ENCODE results near the gene FEM1B.
"Not testable (repeated sequence)": the region's sequence is repeated elsewhere in the genome, so short reads cannot be mapped to it uniquely, and the experiment has no call there.

Gene FEM1B

DNA sequence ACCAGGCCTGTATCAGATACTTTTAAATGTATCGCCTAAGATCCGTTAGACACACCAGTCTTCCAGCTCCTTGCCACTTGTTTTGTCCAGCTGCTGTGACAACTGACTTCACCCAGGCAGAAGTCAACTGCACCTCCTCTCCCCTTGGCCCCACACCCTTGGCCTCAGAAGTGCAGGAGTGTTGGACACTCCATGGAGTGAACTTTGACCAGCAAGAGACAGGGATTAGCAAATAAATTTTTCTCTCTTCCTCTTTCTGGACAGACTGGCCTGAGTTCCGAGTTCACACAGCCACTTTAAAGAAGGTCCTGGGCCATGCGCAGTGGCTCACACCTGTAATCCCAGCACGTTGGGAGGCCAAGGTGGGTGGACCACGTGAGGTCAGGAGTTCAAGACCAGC, 45.1 kb upstream of the FEM1B start:
- Histone ChIP-seq H3K27me3 (no peaks in the 10 kb centered on the region), H3K4me1 (peaks cover 52 to 65% (median 60%) of the 10 kb centered on the region in 10 experiments), H3K4me2 (peak overlapping the region; percentile 43 to 92 (median 71); a peak in 21 of 22 replicates), H4K20me1 (peaks cover 0 to 14% (median 11%) of the 10 kb centered on the region in 11 experiments; a peak in 13 of 22 replicates), H3K36me3 (no peaks in the 10 kb centered on the region), H3K9ac (no peak overlapping the region), H3K27ac (peak overlapping the region in 7 of 11 experiments; percentile 0 to 51 (median 23); a peak in 5 of 22 replicates), H3K9me3 (replicated peaks in 1 of 11) (peaks cover 0 to 6% (median 0%) of the 10 kb centered on the region in 11 experiments; a peak in 5 of 22 replicates), H3K4me3 (no peak overlapping the region)
- no peak for TF ChIP-seq Cebpa-rat (IDR thresholded peaks at IDR 0.05)

DNA sequence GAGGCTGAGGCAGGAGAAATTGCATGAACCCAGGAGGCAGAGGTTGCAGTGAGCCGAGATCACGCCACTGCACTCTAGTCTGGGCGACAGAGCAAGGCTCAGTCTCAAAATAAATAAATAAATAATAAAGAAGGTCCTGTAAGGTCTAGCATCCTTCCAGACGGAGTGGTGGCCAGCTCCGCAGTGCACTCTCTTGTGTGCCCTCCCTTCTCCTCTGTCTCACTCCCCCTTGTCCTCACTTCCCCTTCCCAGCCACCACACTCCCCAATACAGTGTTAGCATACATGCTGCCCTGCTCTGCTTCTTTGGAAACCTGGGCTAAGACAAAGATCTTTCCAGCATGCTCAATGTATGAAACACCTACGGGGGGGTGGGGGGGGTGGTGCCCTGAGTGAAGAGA, 44.6 kb upstream of the FEM1B start:
- Histone ChIP-seq H3K9me3 (replicated peaks in 1 of 11) (peaks cover 0 to 6% (median 0%) of the 10 kb centered on the region in 11 experiments; a peak in 5 of 22 replicates), H3K27ac (peak overlapping the region in 7 of 11 experiments; percentile 0 to 55 (median 23); a peak in 5 of 22 replicates), H3K4me3 (no peak overlapping the region), H3K27me3 (no peaks in the 10 kb centered on the region), H3K4me1 (peaks cover 47 to 64% (median 60%) of the 10 kb centered on the region in 10 experiments), H3K36me3 (no peaks in the 10 kb centered on the region), H3K4me2 (peak overlapping the region; percentile 52 to 92 (median 71); a peak in 21 of 22 replicates), H3K9ac (0 out of 22 replicates have a peak overlapping the region, but pooled peaks of 1 of the 11 experiments have one; percentile 18), H4K20me1 (peaks cover 0 to 9% (median 8%) of the 10 kb centered on the region in 11 experiments; a peak in 13 of 22 replicates)
- TF ChIP-seq Cebpa-rat (IDR thresholded peaks at IDR 0.05): no peak

DNA sequence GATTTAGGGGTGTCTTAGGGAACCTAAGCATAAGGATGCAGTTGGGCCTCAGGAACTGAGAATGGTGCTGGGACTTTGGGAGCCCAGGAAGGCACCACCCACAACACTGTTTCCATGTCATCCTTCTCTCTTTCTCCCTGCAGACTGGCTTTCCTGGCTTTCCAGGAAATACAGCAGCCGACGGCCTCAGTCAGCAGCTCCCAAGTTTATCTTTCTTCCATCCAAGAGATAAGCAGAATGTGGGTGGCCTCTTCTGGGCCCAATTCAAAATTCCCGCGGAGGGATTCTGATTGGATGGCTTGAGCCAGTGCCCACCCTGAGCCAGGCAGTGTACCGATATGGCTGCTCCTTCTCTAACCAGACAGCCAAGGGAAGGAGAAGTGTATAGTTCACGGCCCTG, 43.5 kb upstream of the FEM1B start:
- Histone ChIP-seq H4K20me1 (no peaks in the 10 kb centered on the region; a peak in 1 of 22 replicates), H3K36me3 (no peaks in the 10 kb centered on the region), H3K4me1 (peaks cover 49 to 66% (median 59%) of the 10 kb centered on the region in 10 experiments), H3K9ac (no peak overlapping the region), H3K27ac (peak overlapping the region in 4 of 11 experiments; percentile 50 to 61 (median 58); a peak in 7 of 22 replicates), H3K4me3 (no peak overlapping the region), H3K4me2 (peak overlapping the region in 9 of 11 experiments; percentile 37 to 76 (median 59); a peak in 15 of 22 replicates), H3K27me3 (no peaks in the 10 kb centered on the region), H3K9me3 (replicated peaks in 1 of 11) (peaks cover 0 to 6% (median 0%) of the 10 kb centered on the region in 11 experiments; a peak in 5 of 22 replicates)
- no peak for TF ChIP-seq Cebpa-rat (IDR thresholded peaks at IDR 0.05)

DNA sequence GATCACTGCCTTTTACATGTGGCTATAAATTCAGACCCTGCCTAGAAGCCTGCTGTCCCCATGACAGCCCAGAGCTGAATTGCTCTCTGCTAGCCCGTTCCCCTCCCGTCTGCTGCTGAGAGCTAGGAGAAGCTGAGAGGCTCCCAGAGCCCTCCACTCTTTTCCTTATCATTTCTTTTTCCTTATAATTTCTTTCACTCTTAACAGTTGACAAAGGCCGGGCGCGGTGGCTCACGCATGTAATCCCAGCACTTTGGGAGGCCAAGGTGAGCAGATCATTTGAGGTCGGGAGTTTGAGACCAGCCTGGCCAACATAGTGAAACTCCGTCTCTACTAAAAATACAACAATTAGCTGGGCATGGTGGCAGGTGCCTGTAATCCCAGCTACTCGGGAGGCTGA, 43.0 kb upstream of the FEM1B start:
- Histone ChIP-seq H3K27ac (peak overlapping the region in 1 of 11 experiments; percentile 61; a peak in 2 of 22 replicates), H3K4me1 (peaks cover 49 to 66% (median 59%) of the 10 kb centered on the region in 10 experiments), H3K4me2 (peak overlapping the region in 2 of 11 experiments; percentile 59 to 76; a peak in 4 of 22 replicates)
- not testable (repeated sequence) for H3K36me3 ChIP-seq; H4K20me1 ChIP-seq; H3K9ac ChIP-seq; H3K9me3 ChIP-seq (replicated peaks in 1 of 11); H3K4me3 ChIP-seq; H3K27me3 ChIP-seq

DNA sequence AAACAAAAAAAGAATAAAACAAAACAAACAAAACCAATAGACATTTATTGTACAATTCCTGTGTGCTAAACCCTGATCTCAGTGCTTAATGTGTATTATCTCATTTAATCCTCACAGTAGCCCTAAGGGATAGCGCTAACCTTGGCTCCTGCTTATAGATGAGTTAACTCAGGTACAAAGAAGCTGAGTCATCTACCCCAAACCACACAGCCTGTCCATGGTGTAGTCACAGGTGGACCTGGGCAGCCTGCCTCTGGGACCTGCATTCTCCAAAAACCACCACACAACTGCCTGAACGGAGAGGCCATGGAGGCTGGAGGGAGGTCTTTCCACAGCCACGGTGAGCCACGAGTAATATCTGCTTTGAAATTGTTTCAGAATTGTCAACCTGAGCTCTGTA, 42.5 kb upstream of the FEM1B start:
- H3K4me3 ChIP-seq: no peak overlapping the region
- no peaks in the 10 kb centered on the region for H3K36me3 ChIP-seq
- H3K9me3 ChIP-seq (replicated peaks in 1 of 11): peaks cover 0 to 6% (median 0%) of the 10 kb centered on the region in 11 experiments; a peak in 5 of 22 replicates
- H3K27me3 ChIP-seq: no peaks in the 10 kb centered on the region
- no peaks in the 10 kb centered on the region; a peak in 1 of 22 replicates for H4K20me1 ChIP-seq
- peaks cover 46 to 64% (median 56%) of the 10 kb centered on the region in 10 experiments for H3K4me1 ChIP-seq
- H3K9ac ChIP-seq: no peak overlapping the region
- TF ChIP-seq Cebpa-rat (IDR thresholded peaks at IDR 0.05): no peak
- no peak overlapping the region for H3K4me2 ChIP-seq
- no peak overlapping the region for H3K27ac ChIP-seq

DNA sequence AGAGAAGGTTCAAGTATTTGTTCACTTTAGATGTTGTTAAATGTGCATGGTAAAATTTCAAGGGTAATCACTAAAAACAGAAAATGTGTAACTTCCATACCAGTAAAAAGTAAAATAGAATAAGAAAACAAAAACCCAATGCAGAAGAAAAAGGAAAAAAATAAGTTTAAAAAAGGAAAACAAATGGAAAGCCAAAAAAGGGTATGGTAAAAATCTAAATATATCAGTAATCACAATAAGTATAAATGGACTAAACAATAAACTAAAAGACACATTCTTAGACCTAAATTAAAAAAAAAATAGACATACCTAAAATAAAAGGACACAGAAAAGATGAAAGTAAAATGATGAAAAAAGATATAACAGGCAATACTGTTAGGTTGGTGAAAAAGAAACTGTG, 38.5 kb upstream of the FEM1B start:
- no peak for TF ChIP-seq Cebpa-rat (IDR thresholded peaks at IDR 0.05)

DNA sequence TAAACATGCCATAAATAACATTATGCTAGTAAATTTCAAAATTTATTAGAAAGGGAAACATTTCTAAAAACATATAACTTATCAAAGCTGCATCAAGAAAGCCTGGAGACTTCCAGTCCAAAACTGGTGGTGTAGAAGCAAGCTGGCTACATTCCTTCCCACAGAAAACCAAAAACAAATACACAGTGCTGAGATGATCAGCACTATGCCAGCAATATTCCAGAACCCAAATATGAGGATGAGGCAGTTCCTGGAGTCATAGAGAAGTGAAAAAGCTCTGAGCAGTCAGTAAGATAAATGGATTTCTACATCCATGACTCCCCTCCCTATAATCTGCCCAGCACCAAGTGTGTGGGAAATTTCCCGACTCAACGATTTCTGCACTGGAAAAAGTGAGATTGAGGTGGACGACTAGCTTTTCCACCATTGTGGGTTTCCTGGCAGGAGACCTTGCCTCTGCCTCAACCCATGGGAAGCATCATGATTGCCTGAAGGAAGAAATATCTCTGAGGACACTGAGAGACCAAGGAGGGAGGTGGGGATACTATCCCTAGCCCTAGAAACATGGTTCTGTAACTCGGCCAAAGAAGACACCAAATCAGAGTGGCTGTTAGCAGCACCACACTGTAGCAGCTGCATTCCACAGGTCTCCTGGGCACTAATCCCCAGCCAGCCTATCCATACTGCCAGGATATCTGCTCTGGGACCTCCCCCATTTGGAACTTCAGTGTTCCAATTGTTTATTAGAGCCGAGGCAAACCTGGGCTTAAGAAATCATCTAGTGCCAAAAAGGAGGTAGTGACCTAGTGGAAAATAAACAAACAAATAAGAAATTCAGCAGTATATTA, 36.2 kb upstream of the FEM1B start:
- Histone ChIP-seq H3K4me1 (peaks cover 10 to 24% (median 15%) of the 10 kb centered on the region in 10 experiments; a peak in 16 of 20 replicates), H3K4me3 (no peak overlapping the region), H3K27me3 (no peaks in the 10 kb centered on the region), H3K9ac (no peak overlapping the region), H3K9me3 (replicated peaks in 1 of 11) (peaks cover 31 to 46% (median 42%) of the 10 kb centered on the region in 11 experiments), H4K20me1 (no peaks in the 10 kb centered on the region), H3K36me3 (peaks cover 0 to 6% (median 0%) of the 10 kb centered on the region in 11 experiments; a peak in 2 of 22 replicates), H3K27ac (no peak overlapping the region), H3K4me2 (no peak overlapping the region)
- no peak for TF ChIP-seq Cebpa-rat (IDR thresholded peaks at IDR 0.05)

More for the DNA sequence above, 38.5 kb upstream of the FEM1B start:
- no peaks in the 10 kb centered on the region for H4K20me1 ChIP-seq
- H3K27me3 ChIP-seq: no peaks in the 10 kb centered on the region
- H3K27ac ChIP-seq: no peak overlapping the region
- peak overlapping the region in 1 of 11 experiments; percentile 48; a peak in 2 of 22 replicates for H3K4me2 ChIP-seq
- peaks cover 19 to 34% (median 29%) of the 10 kb centered on the region in 11 experiments for H3K9me3 ChIP-seq (replicated peaks in 1 of 11)
- no peak overlapping the region for H3K4me3 ChIP-seq
- no peak overlapping the region for H3K9ac ChIP-seq
- peaks cover 0 to 3% (median 0%) of the 10 kb centered on the region in 11 experiments; a peak in 2 of 22 replicates for H3K36me3 ChIP-seq
- H3K4me1 ChIP-seq: peaks cover 13 to 26% (median 18%) of the 10 kb centered on the region in 10 experiments

DNA sequence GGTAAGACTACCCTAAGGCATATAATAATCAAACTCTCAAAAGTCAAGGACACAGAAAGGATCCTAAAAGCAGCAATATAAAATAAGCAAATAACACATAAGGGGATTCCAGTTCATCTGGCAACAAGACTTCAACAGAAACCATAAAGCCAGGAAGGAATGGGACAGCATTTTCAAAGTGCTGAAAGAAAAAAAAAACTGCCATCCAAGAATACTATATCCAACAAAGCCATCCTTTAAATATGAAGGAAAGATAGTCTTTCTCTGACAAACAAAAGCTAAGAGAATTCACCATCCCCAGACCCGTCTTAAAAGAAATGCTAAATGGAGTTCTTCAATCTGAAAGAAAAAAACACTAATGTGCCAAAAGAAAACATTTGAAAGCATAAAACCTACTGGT, 33.3 kb upstream of the FEM1B start:
- no peak overlapping the region for H3K27ac ChIP-seq
- H4K20me1 ChIP-seq: no peaks in the 10 kb centered on the region
- no peak overlapping the region for H3K4me3 ChIP-seq
- peaks cover 0 to 6% (median 0%) of the 10 kb centered on the region in 11 experiments; a peak in 2 of 22 replicates for H3K36me3 ChIP-seq
- H3K9ac ChIP-seq: no peak overlapping the region
- no peaks in the 10 kb centered on the region for H3K27me3 ChIP-seq
- peaks cover 0 to 19% (median 11%) of the 10 kb centered on the region in 10 experiments; a peak in 14 of 20 replicates for H3K4me1 ChIP-seq
- H3K4me2 ChIP-seq: no peak overlapping the region
- TF ChIP-seq Cebpa-rat (IDR thresholded peaks at IDR 0.05): no peak
- peaks cover 31 to 52% (median 45%) of the 10 kb centered on the region in 11 experiments for H3K9me3 ChIP-seq (replicated peaks in 1 of 11)

Data from BLaER1 treated with 17β-estradiol and CSF1 and Interleukin-3, amounts not matched to agents 10 nM and 100 nM (cell line).